NCI-H510A treated with DMSO at 0.1 percent for 48 hours (cell line): Measurements from ENCODE around the gene JPH3.
"Not testable (repeated sequence)": the region's sequence is repeated elsewhere in the genome, so short reads cannot be mapped to it uniquely, and the experiment has no call there.

Experiments used
- DNase-seq: peaks from one replicate; lab custom pipeline; 2025; lab: John Stamatoyannopoulos, UW

JPH3 gene

DNA sequence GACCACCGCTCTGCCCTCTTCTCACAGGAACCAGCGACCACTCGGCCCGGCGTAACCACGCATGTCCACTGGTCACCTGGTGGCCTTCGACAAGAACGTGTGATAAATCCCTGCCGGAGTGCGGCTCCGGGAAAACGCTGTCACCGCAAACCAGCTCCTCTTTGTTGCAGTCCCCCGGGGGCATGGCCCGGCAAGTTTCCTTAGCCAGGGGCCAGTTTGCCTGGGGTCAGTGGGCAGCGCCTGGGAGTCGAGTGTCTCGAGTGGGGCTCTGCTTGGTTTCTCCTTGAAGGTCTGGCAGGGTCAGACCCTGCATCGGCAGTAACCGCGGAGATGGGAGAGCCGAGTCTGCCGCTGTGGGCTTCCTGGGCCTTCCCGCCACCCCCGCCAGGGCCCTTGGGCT, 52.5 kb downstream of the JPH3 start:
- no peak for DNase-seq

DNA sequence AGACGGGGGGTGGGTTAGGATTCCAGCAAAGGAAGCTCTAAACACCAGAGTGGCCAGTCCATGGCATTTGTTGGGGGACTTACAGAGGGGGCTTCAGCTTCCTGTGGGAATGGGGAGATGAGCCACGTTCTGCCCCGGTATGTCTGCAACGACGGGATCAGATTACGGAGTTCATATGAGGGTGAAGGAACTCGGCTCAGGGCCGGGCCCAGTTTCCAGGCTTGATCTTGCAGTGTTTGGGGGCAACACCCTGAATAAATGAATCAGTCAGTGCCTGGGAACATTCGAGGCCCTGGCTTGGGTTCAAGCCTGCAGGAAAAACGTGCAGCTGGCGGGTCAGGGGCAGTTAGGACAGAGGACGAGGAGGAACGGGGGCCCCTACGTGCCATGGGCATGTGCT, 54.0 kb downstream of the JPH3 start:
- no peak for DNase-seq

DNA sequence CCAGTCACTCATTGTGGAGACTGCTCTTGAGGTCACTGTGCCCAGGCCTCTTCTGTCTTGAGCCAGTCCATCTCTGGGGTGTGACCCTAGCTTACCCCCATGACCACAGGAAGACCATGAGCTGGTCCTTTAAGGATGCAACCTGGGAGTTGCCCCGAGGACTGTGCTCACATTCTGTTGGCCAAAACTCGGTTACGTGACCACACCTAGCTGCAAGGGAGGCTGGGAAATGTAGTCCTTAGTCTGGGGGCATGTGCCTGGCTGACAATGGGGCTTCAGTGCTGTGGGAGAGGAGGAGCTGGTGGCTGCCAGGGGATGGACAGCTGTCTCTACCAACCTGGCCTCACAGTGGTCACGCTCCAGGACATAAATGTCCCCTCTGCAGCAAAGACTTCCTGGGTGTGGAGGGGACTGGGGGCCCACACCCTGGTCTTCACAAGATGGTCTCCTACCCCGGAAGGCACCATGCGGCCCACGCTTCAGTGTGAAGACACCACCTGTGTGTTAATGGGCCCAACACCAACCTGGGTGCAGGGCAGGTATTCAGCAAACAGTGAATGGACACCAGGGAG, 55.4 kb downstream of the JPH3 start:
- no peak for DNase-seq

DNA sequence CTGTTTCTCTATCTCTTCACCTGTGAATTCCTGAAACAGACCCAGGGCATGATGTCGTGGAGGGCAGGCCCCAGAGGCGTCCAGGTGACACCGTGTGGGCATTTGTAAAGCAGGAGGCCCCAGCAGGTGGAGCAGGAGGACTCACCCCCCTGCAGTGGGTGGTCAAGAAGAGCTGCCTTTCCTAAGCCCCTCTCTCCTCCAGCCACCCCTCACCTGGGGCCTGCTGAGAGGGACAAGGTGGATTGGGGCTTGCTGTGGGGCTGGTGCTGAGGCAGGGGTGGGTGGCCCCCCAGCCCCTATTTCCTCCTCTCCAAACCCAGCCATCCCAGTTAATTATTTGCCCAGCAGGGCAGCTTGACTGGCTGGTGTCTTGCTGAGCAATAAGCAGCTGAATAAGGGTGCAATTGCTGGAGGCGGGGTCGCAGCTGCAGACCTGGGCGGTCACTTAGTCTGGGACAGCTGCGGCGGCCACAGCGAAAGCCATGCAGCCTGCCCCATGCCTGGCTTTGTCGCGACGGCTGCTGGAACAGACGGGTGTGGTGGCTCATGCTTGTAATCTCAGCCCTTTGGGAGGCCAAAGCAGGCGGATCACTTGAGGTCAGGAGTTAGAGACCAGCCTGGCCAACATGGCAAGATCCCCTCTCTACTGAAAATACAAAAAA, 56.4 kb downstream of the JPH3 start:
- DNase-seq = no peak

DNA sequence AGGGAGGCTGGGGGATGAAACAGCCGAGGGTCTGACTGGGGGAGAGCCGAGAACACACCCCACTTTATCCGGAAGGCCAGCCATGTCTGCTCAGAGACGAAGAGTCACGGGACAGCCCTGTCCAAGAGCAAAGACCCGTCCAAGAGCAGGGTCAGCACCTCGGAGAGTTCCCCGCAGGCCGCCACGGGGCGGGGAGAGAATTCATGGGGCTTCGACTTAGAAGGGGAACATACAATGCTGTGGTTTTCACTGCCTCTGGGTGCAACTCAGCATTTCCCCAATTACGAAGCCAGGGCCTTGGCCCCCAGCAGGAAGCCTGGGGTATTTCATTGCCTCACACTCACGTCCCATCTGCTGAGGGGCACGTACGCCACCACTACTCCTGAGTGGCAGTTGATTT, 59.3 kb downstream of the JPH3 start:
- no peak for DNase-seq

DNA sequence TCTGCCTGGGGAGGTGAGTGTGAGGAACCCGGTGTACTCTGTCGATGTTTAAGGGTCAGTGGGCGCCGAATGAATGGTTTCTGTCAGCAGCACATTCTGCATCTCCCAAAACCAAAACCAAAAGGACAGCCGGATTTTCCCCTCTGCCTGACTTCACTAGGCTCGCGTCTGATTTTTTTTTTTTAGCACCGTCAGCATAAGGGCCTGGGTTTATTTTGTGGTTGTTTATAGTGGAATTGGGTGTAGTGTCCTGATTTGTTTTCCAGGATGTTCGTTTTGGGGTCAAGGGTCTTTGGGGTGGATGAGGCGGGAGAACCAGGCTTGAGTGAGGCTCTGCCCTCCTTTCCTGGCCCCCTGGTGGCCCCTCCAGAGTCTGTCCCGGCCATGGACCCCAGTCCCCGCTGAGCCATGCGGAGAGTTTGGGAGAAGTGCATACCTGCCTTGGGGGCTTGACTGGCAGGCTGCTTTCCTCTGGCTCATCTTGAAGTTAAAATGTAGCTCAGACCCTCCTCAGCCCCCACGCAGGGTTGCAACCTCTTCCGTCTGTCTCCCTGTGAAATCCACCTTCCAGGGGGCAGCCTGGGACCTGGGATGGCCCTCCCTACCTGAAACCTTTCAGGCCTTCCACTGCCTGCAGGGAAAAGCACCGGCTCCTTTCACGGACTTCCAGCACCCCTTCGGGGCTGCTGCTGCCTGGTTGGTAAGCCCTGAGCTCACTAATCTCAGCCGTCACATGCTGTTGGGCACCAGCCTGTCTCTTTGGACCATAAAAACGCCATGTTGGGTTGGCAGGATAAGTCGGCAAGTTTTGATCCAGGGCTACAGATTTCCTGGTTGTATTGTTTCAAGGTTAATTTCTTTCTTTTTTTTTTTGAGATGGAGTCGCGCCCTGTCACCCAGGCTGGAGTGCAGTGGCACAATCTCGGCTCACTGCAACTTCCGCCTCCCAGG, 60.2 kb downstream of the JPH3 start:
- no peak for DNase-seq

DNA sequence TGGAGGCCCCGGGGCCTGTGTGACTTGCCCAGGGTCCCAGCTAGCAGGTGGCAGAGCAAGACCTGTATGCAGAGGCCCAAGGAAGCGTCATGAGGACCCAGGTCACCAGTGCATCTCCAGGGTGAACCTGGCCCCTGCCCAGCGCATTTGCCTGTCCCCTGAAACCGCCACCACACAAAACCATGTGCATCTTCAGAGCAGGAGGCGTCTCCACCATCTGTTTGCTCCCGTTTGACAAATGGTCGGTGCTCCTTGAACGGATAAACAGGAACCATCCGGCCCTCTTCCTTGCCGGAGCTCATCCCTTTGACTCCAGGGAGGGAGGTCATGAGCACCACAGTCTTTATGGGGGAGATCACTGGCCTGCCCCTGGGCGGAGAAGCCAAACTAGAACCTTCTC, 62.5 kb downstream of the JPH3 start:
- DNase-seq = no peak

DNA sequence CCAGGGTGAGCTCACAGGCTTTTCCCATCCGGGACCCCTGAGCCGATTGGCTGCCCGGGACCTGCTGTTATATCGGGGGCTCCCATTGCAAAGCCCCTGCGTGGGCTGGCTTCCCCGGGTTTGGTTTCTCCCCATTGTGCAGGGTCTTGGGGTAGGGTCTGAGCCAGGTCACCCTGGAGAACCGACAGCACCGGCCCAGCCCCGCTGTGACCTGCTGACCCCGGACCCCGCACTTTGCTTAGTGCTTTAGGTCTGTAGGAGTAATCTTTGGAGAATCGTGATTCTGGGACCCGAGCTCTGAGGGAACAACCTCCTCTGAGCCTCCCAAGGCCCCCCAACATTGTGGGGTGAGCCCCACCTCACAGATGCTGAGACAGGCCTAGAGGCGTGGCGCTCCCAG, 62.9 kb downstream of the JPH3 start:
- DNase-seq = no peak

DNA sequence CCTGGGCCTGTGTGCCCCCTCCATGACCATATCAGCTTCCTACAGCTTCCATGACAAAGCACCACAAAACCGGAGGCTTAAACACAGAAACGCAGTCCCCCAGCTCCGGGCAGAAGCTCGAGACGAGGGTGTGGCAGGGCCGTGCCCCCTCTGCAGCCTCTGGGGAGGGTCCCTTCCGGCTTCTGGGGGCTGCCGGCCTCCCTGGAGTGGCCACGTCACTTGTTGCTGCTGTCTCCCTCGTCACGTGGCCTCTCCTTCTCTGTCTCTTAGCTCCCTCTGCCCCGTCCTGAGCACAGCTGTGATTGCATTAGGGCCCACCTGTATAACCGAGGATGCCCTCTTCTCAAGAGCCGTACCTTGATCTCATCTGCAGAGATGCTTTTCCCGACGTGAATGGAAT, 64.6 kb downstream of the JPH3 start:
- DNase-seq = no peak

DNA sequence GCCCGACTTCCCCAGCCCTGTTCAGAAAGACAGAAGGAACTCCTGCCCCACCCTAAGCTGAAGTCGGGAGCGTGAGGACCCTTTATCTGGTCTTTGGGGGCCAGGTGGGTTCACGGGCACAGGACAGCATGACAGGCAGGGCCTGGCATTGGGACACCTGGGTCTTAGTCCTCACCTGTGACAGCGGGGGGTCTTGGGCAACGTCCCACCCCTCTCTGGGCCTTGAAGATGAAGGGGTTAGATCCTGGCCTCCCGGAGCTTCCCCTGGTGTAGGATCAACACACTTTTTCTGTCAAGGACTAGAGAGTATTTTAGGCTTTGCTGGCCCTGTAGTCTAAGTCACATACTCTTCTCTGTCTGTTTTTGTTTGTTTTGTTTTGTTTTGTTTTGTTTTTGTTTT, 65.1 kb downstream of the JPH3 start:
- no peak for DNase-seq

DNA sequence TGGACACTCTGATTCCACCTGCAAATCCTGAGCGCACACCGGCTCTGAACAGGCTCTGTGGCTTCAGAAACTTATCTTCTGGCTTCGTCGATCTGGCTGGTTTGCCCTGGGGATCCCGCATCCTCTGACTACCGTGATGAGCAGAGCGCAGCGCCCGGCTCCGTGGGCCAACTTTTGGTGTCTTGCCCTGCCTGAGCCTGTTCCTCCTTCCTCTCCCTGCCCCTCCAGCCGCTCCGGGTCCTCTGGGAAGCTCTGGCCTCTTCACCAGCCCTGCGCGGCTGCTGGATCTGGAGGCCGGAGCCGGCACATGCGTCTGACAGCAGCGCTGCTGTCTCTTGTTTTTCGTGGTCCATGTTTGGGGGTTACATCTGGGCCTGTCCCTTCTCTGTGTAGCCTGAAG, 65.6 kb downstream of the JPH3 start:
- DNase-seq = no peak

DNA sequence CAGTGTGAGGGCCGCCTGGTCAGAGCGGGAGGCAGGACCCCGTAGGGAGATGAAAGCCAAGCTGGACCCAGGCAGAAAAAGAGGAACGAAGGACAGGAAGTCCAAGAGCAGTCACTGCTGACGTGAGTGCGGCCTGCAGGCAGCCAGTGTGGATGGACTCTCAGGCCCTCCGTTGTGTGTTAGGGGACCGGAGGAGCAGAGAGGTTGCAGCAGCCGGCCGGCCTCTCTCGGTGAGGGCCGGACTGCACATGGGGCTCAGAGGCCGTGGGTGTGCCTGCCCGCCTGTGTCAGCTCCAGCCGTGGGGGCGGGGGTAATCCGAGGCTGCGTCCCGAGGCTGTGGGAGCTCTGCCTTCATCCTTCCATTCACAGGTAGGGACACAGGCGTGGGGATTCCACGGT, 67.4 kb downstream of the JPH3 start:
- DNase-seq = no peak

DNA sequence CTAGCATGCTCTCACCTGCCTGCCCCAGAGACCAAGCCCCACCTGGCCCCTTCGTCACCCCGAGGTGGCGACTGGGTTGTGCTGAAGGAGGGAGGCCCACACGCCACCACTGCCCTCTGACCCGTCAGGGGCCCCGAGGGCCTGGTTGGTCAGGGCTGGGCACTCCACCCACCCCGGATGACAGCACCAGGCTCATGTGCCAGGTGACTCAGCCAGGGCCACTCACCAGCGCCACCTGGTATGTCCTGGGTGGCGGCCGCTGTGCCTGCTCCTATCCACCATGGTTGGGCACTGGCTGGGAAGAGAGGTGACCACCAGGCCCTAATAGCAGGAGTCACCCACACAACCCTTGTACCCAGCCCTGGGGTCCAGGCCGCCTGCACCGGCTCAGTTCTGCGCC, 68.9 kb downstream of the JPH3 start:
- DNase-seq = no peak

DNA sequence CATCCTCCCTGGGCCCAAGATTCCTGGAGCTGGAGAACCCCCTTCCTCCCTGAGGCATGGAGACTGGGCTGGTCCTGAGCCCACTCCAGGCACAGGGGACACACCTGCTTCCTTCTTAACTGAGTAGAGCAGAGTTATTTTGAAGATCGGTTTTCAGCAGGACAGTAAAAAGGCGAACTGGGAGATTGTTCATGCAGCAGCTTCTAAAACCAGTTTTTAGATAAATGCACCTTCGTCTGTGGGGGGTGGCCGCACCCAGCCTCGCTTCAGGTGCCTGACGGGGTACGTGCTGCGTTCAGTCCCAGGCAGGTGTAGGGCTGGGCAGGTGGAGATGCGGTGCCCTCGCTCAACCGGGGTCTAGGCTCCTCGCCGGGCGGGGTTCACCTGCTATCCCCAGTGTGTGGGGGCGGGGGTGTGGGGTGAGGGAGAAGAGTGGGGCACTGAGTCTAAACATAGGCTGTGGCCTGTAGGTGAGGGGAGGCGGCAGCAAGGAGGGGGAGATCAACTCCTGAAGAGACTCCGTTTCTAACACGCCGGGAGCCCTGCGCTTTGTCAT, 69.5 kb downstream of the JPH3 start:
- no peak for DNase-seq

DNA sequence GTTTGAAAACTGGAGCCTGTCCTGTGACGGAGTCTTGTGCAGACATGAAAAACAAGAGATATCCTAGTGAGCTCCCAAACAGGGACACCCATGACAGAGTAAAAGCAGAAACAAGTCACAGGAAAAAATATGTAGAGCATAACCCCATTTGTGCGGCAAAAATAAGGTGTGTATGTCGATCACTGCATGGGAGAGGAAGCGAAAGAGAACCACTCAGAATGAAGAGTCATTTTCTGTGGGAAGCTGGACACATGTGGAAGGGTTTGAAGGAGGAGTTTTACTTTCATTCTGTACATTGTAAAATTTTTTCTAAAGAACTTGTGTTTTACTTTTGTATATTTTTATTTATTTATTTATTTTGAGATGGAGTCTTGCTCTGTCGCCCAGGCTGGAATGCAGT, 72.1 kb downstream of the JPH3 start:
- no peak for DNase-seq

DNA sequence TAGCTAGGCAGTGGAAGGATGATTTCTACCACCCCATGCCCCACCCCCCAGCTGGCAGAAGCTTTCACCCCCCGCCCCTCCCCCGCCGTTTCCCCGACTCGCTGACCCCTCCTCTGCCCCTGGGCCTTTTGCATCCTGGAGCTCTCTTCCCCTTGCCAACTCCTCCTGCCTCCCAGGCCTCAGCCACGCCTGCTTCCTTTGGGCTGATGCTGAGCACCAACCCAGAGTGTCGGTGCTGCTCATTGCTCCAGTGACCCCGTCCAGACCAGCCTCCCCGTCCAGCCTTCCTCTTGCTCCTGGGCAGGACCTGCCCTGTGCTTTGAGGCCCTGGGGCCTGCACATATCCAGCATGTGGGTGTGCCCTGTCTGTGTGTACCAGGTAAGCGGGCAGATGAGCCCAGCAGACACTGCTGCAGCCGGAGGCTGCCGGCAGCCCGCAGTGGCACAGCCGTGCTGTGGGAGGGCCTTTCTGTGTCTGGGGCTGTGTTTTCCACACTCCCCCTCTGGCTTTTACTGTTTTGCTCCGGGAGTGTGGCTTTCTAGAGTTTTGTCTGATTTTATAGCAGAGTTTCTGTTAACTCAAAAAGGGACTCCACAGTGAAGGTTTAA, 72.9 kb downstream of the JPH3 start:
- no peak for DNase-seq

DNA sequence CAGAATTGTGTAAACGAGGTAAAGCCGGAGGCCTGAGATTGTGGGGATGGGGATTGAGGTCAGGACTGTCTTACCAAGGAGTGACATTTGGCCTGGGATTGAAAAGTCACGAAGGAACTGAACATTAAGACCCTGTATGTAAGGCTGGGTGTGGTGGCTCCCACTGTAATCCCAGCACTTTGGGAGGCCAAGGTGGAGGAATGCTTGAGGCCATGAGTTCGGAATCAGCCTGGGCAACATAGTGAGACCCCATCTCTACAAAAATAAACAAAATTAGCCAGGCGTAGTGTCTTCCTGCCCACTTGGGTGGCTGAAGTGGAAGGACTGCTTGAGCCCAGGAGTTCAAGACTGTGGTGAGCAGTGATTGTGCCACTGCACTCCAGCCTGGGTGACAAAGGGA, 75.5 kb downstream of the JPH3 start:
- DNase-seq = no peak

DNA sequence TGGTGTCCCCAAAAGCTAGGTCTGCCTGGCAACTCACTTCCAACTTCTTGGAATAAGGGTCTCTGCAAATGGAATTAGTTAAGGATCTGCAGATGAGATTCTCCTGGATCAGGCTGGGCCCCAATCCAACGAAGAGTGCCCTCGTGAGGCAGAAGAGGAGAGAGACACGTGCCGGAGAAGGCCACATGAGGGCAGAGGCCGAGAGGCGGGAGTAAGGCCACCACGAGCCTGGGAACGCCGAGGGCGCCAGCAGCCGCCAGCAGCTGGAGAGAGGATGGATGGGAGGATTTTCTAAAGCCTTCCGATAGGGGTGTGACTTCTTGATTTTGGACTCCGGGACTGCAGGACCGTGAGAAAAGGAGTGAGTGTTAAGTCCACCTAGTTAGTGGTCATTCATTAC, 76.3 kb downstream of the JPH3 start:
- DNase-seq = no peak

DNA sequence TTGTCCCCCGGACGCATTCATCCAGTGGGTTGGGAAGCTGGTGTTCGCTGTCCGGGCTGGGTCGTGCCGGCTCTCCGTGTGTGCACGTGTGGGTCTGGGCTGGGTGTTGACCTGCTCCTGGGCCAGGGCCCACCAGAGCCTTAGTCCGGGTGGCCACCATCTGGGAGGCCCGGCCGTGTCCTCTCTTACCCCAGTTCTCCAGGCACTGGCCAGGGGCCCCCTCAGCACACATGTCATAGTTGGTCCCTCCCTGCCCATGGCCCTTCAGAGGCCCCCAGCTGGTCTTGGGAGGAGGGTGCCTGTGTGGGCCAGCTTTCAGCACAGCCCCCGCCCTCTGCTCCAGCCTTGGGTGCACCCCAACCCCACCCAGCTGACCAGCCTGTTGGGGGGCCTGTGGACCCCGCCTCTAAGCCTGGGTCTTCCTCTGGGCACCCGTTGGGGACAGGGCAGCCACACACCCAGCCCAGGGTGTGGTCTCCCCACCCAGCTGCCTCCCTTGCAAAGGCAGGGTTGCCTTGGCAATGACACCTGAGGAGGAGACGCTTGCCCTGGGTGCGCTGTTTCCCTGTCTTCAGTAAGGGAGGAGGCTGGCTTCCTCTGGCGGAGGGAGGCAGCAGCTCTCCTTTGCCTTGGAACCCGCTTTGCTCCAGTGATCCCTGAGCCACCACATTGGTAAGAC, 77.4 kb downstream of the JPH3 start:
- no peak for DNase-seq

DNA sequence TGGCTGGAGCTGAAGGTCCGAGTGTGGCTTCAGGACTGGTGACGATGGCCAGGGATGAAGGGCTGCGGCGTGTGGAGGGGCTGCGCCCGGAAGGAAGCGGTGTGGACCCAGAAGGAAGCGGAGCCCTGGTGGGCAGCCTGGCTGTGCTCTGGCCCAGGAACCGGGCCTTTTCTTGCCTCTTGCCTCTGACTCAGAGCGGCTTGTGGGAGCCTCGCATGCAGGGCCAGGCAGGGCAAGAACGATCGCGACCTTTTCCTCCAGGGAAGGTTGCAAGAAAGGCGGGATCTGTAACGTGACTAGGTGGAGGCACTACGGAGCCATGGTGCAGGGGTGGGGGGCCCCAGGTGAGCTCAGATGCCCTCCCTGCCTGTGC, 78.0 kb downstream of the JPH3 start:
- no peak for DNase-seq

DNA sequence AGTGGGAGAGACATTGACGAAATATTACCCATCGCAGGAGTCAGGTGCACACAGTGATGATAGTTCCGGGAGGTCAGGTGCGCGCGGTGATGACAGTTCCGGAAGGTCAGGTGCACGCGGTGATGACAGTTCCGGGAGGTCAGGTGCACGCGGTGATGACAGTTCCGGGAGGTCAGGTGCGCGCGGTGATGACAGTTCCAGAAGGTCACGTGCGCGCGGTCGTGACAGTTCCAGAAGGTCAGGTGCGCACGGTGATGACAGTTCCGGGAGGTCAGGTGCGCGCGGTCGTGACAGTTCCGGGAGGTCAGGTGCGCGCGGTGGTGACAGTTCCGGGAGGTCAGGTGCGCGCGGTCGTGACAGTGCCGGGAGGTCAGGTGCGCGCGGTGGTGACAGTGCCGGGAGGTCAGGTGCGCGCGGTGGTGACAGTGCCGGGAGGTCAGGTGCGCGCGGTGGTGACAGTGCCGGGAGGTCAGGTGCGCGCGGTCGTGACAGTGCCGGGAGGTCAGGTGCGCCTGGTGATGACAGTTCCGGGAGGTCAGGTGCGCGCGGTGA, 78.8 kb downstream of the JPH3 start:
- DNase-seq = not testable (repeated sequence)
